ENCODE measurements around the gene DPYD. TPM values are rescaled to one million over a fixed set of nuclear protein-coding genes. Genes with fewer than 3 reads are reported as not detected.

DPYD gene
- total RNA-seq, 1 donor from 2014 or later: 12.8 TPM

DNA sequence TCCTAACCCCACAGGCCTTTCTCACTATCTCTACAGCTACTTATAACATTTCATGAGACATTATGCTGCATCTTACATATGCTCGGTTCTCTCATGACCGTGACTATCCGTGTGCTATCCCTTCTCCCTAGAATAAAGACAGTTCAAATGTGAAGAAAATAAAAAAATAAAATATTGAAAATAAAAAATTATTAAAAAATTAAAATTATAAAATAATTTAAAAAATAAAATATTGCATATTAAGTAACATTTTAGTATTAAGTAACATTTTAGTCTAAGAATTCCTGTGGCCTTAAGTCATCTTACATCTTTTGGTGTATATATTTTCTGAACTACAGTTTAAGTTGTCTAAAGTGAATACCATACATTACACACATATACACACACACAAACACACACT lies 415.5 kb downstream of the DPYD start:
- TF ChIP-seq, protein P1, sequence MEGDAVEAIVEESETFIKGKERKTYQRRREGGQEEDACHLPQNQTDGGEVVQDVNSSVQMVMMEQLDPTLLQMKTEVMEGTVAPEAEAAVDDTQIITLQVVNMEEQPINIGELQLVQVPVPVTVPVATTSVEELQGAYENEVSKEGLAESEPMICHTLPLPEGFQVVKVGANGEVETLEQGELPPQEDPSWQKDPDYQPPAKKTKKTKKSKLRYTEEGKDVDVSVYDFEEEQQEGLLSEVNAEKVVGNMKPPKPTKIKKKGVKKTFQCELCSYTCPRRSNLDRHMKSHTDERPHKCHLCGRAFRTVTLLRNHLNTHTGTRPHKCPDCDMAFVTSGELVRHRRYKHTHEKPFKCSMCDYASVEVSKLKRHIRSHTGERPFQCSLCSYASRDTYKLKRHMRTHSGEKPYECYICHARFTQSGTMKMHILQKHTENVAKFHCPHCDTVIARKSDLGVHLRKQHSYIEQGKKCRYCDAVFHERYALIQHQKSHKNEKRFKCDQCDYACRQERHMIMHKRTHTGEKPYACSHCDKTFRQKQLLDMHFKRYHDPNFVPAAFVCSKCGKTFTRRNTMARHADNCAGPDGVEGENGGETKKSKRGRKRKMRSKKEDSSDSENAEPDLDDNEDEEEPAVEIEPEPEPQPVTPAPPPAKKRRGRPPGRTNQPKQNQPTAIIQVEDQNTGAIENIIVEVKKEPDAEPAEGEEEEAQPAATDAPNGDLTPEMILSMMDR (IDR thresholded peaks at IDR 0.05; ENCODE audit: partially characterized antibody, unreplicated experiment): no peak
- Mint-ChIP-seq H3K4me3 (ENCODE audit: unreplicated experiment) (no peak overlapping the region), H3K4me1 (ENCODE audit: low read depth, unreplicated experiment) (peaks cover 9% of the 10 kb centered on the region), H3K36me3 (ENCODE audit: unreplicated experiment) (no peaks in the 10 kb centered on the region), H3K27ac (ENCODE audit: unreplicated experiment) (no peak overlapping the region), H3K27me3 (ENCODE audit: unreplicated experiment) (no peaks in the 10 kb centered on the region), H3K9me3 (ENCODE audit: unreplicated experiment) (no peaks in the 10 kb centered on the region)
- DNase-seq: no peak

DNA sequence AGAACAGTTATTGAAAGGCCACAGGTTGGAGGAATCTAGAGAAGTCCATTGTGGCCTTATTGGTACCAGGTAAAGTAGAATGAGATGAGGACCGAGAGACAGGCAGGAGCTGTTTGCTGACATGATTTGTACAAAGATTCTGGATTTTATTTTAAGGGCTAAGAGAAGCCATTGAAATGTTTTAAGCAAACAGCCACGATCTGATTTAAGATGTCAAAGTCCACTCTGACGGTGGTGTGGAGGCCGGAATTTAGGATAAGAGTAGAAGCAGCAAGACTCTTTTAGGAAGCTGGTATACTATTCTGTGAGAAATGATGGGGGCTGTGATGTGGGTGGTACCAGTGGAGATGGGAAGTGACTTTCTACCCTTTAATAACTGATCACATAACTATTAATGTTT lies 418.5 kb downstream of the DPYD start:
- peaks cover 5% of the 10 kb centered on the region for H3K4me1 Mint-ChIP-seq (ENCODE audit: low read depth, unreplicated experiment)
- no peak overlapping the region for H3K27ac Mint-ChIP-seq (ENCODE audit: unreplicated experiment)
- TF ChIP-seq, protein P1 (IDR thresholded peaks at IDR 0.05; ENCODE audit: partially characterized antibody, unreplicated experiment): no peak
- no peaks in the 10 kb centered on the region for H3K9me3 Mint-ChIP-seq (ENCODE audit: unreplicated experiment)
- H3K27me3 Mint-ChIP-seq (ENCODE audit: unreplicated experiment): no peaks in the 10 kb centered on the region
- no peak for DNase-seq
- H3K36me3 Mint-ChIP-seq (ENCODE audit: unreplicated experiment): no peaks in the 10 kb centered on the region
- no peak overlapping the region for H3K4me3 Mint-ChIP-seq (ENCODE audit: unreplicated experiment)

DNA sequence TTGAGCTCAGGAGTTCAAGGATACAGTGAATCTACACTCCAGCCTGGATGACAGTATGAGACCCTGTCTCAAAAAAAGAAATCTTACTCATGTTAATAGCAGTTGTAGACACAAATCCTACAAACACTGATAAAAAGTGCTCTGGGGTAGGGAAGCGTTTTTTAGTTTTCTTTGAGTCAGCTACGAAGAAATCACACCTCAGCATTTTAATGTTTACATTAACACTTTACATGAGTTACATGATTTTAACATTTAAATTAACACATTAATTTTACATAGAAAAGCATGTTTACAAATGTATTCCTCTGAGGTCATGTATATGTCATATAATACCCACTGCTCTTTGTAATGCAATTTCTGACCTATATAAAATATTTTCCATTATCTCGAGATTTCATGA lies 419.2 kb downstream of the DPYD start:
- DNase-seq: no peak
- no peaks in the 10 kb centered on the region for H3K36me3 Mint-ChIP-seq (ENCODE audit: unreplicated experiment)
- peaks cover 5% of the 10 kb centered on the region for H3K4me1 Mint-ChIP-seq (ENCODE audit: low read depth, unreplicated experiment)
- no peaks in the 10 kb centered on the region for H3K9me3 Mint-ChIP-seq (ENCODE audit: unreplicated experiment)
- H3K4me3 Mint-ChIP-seq (ENCODE audit: unreplicated experiment): no peak overlapping the region
- H3K27me3 Mint-ChIP-seq (ENCODE audit: unreplicated experiment): no peaks in the 10 kb centered on the region
- H3K27ac Mint-ChIP-seq (ENCODE audit: unreplicated experiment): no peak overlapping the region
- TF ChIP-seq, protein P1 (IDR thresholded peaks at IDR 0.05; ENCODE audit: partially characterized antibody, unreplicated experiment): no peak

DNA sequence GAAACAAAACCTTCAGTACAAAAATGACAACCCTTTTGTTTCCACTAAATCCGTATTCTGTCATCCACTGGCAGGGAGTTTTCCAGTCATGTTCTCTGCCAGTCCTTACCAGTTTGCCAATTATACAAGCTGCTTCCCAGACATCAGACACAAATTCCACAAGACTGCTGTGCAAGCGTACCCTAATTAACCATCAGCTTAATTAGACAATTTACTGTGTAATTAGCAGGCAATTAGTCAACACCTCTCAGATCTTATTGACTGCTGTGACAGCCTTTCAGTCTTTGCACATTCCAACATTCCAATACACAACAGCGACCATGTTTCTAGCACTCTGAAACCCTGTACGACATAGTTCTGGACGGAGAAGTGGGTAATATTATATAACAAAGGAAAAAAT lies 420.1 kb downstream of the DPYD start:
- Mint-ChIP-seq H3K4me3 (ENCODE audit: unreplicated experiment) (no peak overlapping the region), H3K27ac (ENCODE audit: unreplicated experiment) (no peak overlapping the region), H3K36me3 (ENCODE audit: unreplicated experiment) (no peaks in the 10 kb centered on the region), H3K27me3 (ENCODE audit: unreplicated experiment) (no peaks in the 10 kb centered on the region), H3K9me3 (ENCODE audit: unreplicated experiment) (no peaks in the 10 kb centered on the region), H3K4me1 (ENCODE audit: low read depth, unreplicated experiment) (peaks cover 3% of the 10 kb centered on the region)
- DNase-seq: no peak
- TF ChIP-seq, protein P1 (IDR thresholded peaks at IDR 0.05; ENCODE audit: partially characterized antibody, unreplicated experiment): no peak

DNA sequence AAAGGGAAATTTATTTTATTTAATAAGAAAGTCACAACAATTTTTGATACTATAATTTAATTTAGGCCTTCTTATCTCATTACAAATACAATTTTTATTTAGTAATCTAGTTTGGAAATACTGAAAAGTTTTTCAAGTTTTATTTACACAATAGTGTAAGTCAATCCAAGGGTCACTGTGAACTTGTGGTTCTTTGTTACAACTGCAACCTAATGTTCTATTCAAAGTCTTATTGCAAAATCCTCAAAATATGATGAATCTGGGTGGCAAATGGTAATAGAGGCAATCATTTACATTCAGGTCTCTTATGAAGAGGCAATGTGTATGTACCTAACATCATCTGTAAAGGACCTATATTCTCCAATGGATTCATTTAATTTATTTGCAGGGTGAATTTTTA lies 421.2 kb downstream of the DPYD start:
- no peaks in the 10 kb centered on the region for H3K9me3 Mint-ChIP-seq (ENCODE audit: unreplicated experiment)
- H3K27ac Mint-ChIP-seq (ENCODE audit: unreplicated experiment): no peak overlapping the region
- TF ChIP-seq, protein P1 (IDR thresholded peaks at IDR 0.05; ENCODE audit: partially characterized antibody, unreplicated experiment): no peak
- H3K4me1 Mint-ChIP-seq (ENCODE audit: low read depth, unreplicated experiment): no peaks in the 10 kb centered on the region
- no peaks in the 10 kb centered on the region for H3K36me3 Mint-ChIP-seq (ENCODE audit: unreplicated experiment)
- no peaks in the 10 kb centered on the region for H3K27me3 Mint-ChIP-seq (ENCODE audit: unreplicated experiment)
- DNase-seq: no peak
- H3K4me3 Mint-ChIP-seq (ENCODE audit: unreplicated experiment): no peak overlapping the region

All from glutamatergic neuron (in vitro differentiated cells).